Measurements from ENCODE around the gene PLD4.

The PLD4 gene

DNA sequence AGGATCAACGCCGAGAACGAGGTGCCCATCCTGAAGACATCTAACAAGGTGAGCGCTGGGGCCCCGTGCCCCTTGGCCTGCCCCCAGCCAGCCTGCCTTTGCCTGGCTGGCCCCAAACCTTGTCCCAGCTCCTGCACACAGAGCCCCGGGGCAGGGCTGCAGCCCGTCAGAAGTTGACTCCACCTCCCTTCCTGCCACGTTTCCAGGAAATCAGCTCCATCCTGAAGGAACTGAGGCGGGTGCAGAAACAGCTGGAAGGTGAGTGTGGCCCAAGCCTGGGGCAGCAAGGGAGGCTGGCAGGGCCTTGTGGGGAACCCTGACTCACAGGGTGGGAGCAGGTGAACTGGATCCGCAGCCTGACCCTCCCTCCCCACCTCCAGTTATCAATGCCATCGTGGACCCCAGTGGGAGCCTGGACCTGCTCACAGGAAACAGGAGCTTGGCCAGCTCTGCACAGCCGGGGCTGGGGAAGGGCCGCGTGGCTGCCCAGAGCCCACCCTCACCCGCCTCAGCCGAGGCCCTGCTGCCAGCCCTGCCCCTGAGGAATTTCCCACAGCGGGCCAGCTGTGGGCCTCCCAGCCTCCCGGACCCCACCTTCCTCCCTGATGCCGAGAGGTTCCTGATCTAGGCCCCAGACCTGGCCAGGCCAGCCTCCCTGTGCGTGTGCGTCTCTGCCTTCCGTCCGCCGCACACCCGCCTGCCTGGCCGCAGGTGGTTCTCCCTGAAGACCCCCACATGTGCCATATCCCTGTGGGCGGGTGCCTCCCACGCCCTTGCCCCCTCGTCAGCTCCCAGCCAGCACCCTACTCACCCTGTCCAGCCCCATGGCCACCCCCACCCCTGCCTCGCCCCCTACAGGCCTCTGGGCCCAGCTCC lies 30.1 kb upstream of the PLD4 start:
- no peak for TF ChIP-seq EP300 (IDR thresholded peaks at IDR 0.05; ENCODE audit: borderline replicate concordance)
- TF ChIP-seq, protein P1, sequence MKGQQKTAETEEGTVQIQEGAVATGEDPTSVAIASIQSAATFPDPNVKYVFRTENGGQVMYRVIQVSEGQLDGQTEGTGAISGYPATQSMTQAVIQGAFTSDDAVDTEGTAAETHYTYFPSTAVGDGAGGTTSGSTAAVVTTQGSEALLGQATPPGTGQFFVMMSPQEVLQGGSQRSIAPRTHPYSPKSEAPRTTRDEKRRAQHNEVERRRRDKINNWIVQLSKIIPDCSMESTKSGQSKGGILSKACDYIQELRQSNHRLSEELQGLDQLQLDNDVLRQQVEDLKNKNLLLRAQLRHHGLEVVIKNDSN (IDR thresholded peaks at IDR 0.05), result no peak
- TF ChIP-seq RAD21 (IDR thresholded peaks at IDR 0.05; ENCODE audit: low read depth), result no peak
- no peak for TF ChIP-seq TEAD4 (IDR thresholded peaks at IDR 0.05)
- no peak for TF ChIP-seq NFIC (IDR thresholded peaks at IDR 0.05)
- TF ChIP-seq FOXM1 (IDR thresholded peaks at IDR 0.05; ENCODE audit: borderline replicate concordance, low read depth), result no peak
- TF ChIP-seq CEBPB (IDR thresholded peaks at IDR 0.05), result no peak
- no peak for TF ChIP-seq YY1 (IDR thresholded peaks at IDR 0.05; ENCODE audit: low read depth)
- no peak for TF ChIP-seq EGR1 (IDR thresholded peaks at IDR 0.05)
- no peak for TF ChIP-seq TAF1 (IDR thresholded peaks at IDR 0.05; ENCODE audit: low read depth)
- TF ChIP-seq, protein P2, sequence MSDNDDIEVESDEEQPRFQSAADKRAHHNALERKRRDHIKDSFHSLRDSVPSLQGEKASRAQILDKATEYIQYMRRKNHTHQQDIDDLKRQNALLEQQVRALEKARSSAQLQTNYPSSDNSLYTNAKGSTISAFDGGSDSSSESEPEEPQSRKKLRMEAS (IDR thresholded peaks at IDR 0.05), result no peak
- no peak for TF ChIP-seq ZBTB7A (IDR thresholded peaks at IDR 0.05; ENCODE audit: low read depth)
- TF ChIP-seq, protein P3, sequence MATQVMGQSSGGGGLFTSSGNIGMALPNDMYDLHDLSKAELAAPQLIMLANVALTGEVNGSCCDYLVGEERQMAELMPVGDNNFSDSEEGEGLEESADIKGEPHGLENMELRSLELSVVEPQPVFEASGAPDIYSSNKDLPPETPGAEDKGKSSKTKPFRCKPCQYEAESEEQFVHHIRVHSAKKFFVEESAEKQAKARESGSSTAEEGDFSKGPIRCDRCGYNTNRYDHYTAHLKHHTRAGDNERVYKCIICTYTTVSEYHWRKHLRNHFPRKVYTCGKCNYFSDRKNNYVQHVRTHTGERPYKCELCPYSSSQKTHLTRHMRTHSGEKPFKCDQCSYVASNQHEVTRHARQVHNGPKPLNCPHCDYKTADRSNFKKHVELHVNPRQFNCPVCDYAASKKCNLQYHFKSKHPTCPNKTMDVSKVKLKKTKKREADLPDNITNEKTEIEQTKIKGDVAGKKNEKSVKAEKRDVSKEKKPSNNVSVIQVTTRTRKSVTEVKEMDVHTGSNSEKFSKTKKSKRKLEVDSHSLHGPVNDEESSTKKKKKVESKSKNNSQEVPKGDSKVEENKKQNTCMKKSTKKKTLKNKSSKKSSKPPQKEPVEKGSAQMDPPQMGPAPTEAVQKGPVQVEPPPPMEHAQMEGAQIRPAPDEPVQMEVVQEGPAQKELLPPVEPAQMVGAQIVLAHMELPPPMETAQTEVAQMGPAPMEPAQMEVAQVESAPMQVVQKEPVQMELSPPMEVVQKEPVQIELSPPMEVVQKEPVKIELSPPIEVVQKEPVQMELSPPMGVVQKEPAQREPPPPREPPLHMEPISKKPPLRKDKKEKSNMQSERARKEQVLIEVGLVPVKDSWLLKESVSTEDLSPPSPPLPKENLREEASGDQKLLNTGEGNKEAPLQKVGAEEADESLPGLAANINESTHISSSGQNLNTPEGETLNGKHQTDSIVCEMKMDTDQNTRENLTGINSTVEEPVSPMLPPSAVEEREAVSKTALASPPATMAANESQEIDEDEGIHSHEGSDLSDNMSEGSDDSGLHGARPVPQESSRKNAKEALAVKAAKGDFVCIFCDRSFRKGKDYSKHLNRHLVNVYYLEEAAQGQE (IDR thresholded peaks at IDR 0.05; ENCODE audit: low read depth), result no peak
- TF ChIP-seq CREB1 (IDR thresholded peaks at IDR 0.05; ENCODE audit: low read depth), result no peak
- TF ChIP-seq TCF12 (IDR thresholded peaks at IDR 0.05; ENCODE audit: low read depth), result no peak

DNA sequence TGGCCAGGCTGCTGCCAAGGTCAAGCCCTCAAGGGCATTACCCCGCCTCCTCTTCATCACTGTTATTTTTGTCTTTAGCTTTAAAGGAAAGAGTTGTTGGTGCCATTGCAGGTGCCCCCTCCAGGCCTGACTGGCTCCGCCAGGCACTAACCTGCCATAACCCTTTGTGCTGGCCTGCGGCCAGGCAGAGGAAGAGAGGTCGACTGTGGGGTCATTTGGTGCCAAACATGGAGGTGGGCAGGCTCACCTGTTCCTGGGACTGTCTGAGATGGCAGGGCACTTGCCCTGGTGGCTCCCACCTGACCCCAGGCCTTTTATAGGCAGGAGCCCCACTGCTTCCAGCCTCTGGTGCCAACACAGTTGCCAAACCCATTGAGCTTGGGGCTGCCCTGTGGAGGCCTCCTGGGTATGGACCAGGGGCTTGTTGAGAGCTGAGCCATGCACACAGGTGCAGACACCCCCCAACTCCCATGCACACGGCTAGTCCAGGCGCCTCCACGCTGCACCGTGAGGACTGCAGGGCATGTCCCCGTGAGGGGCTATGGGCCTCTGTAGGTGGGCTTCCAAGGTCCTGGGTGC lies 29.4 kb upstream of the PLD4 start:
- TF ChIP-seq CEBPB (IDR thresholded peaks at IDR 0.05) (no peak), ZBTB7A (IDR thresholded peaks at IDR 0.05; ENCODE audit: low read depth) (no peak), TEAD4 (IDR thresholded peaks at IDR 0.05) (no peak), TCF12 (IDR thresholded peaks at IDR 0.05; ENCODE audit: low read depth) (no peak), NFIC (IDR thresholded peaks at IDR 0.05) (no peak), RAD21 (IDR thresholded peaks at IDR 0.05; ENCODE audit: low read depth) (no peak), TAF1 (IDR thresholded peaks at IDR 0.05; ENCODE audit: low read depth) (no peak), FOXM1 (IDR thresholded peaks at IDR 0.05; ENCODE audit: borderline replicate concordance, low read depth) (no peak), CREB1 (IDR thresholded peaks at IDR 0.05; ENCODE audit: low read depth) (no peak), EP300 (IDR thresholded peaks at IDR 0.05; ENCODE audit: borderline replicate concordance) (no peak), EGR1 (IDR thresholded peaks at IDR 0.05) (no peak), YY1 (IDR thresholded peaks at IDR 0.05; ENCODE audit: low read depth) (no peak)
- TF ChIP-seq, protein P3 (IDR thresholded peaks at IDR 0.05; ENCODE audit: low read depth), result no peak
- TF ChIP-seq, protein P1 (IDR thresholded peaks at IDR 0.05), result no peak
- TF ChIP-seq, protein P2 (IDR thresholded peaks at IDR 0.05), result no peak

DNA sequence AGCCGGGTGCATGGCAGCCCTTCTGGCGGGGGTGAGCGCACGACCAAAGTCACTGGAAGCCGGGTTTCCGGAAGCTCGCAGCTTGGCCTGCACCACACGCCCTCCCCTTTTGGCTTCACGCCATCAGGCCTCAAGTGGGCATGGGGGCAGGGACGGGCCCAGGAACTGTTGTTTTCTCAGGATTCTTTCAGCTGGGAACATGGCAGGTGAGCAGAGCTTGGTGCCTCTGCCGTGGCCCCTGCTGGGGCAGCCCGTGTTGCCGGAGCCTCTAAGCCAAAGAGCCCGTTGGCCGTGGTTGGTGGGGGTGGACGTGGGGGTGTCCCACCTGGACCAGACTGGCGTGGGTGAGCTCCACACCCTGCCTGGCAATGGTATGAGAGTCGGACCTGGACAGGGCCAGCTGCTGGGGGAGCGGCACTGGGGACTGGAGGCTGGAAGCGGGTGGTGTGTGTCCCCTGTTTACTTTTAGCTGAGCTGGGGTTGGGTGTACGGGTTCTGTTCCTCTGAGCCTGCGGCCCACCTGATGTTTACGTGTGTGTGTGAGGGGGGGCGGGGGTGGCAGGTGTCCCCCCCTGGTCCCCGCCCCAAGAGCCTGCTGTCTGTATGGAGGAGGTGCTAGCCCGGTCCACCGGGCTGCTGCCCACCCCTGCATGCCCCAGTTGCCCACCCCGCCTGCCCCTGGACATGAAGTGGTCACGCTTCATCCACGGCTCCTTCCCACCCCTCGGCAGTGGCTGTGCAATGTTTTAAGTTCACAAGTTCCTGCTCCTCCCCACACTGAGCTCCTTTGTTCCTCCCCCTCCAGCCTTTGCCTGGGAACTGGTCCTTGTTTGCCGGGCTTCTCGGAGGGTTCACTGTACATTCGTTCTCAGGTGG lies 28.7 kb upstream of the PLD4 start:
- TF ChIP-seq FOXM1 (IDR thresholded peaks at IDR 0.05; ENCODE audit: borderline replicate concordance, low read depth), result no peak
- TF ChIP-seq CEBPB (IDR thresholded peaks at IDR 0.05), result no peak
- TF ChIP-seq CREB1 (IDR thresholded peaks at IDR 0.05; ENCODE audit: low read depth), result no peak
- no peak for TF ChIP-seq ZBTB7A (IDR thresholded peaks at IDR 0.05; ENCODE audit: low read depth)
- TF ChIP-seq, protein P2 (IDR thresholded peaks at IDR 0.05), result no peak
- TF ChIP-seq NFIC (IDR thresholded peaks at IDR 0.05), result peak; percentile 71
- TF ChIP-seq EGR1 (IDR thresholded peaks at IDR 0.05), result no peak

DNA sequence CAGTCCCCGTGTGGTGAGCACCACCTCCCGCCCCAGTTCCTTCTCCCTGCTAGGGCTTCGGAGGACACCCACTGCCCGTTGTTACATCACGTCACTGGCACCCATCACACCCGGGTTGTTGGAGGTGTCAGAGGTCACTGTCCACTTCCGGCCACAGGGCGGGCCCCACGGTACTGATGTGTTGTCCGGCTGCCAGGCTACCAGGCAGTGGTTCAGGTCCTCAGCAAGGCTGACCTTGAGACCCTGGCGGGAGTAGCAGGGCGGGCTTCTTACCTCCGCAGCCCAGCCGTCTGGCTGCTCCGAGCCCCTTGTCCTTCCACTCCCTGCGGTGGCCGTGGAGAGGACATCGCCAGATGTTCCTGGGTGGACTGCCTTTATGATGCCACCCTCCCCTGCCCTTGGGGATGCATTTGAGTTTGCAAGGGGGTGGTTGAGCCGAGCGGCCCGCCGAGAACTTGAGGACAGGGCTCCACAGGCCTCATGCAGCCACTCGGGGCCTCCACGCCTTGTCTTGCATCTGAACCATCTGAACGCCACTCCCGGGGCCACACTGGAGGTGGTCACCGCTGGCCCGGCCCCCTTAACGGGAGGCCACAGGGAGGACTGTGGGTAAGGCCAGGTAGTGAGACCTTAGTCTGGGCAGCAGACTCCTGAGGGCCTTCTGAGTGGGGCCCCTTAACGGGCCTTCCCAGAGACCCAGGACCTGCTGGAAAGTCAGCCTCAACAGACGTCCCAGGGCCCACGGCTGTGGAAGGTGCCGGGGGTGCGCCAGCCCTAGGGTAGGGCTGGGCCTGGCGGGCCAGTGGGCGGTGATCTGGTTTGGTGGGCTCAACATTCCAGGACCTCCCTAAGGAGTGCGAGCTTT lies 27.1 kb upstream of the PLD4 start:
- no peak for TF ChIP-seq CREB1 (IDR thresholded peaks at IDR 0.05; ENCODE audit: low read depth)
- no peak for TF ChIP-seq ZBTB7A (IDR thresholded peaks at IDR 0.05; ENCODE audit: low read depth)
- TF ChIP-seq YY1 (IDR thresholded peaks at IDR 0.05; ENCODE audit: low read depth), result no peak
- TF ChIP-seq TAF1 (IDR thresholded peaks at IDR 0.05; ENCODE audit: low read depth), result no peak
- TF ChIP-seq EP300 (IDR thresholded peaks at IDR 0.05; ENCODE audit: borderline replicate concordance), result no peak
- TF ChIP-seq TEAD4 (IDR thresholded peaks at IDR 0.05), result no peak
- TF ChIP-seq, protein P3 (IDR thresholded peaks at IDR 0.05; ENCODE audit: low read depth), result no peak
- TF ChIP-seq, protein P1 (IDR thresholded peaks at IDR 0.05), result no peak
- no peak for TF ChIP-seq EGR1 (IDR thresholded peaks at IDR 0.05)
- TF ChIP-seq CEBPB (IDR thresholded peaks at IDR 0.05), result no peak
- no peak for TF ChIP-seq NFIC (IDR thresholded peaks at IDR 0.05)
- no peak for TF ChIP-seq FOXM1 (IDR thresholded peaks at IDR 0.05; ENCODE audit: borderline replicate concordance, low read depth)
- TF ChIP-seq, protein P2 (IDR thresholded peaks at IDR 0.05), result no peak
- TF ChIP-seq RAD21 (IDR thresholded peaks at IDR 0.05; ENCODE audit: low read depth), result no peak
- no peak for TF ChIP-seq TCF12 (IDR thresholded peaks at IDR 0.05; ENCODE audit: low read depth)

Data from Ishikawa (cell line).